H9 (cell line): ENCODE measurements around the gene CMSS1. TPM values are rescaled to one million over a fixed set of nuclear protein-coding genes. Genes with fewer than 3 reads are reported as not detected.

Experiments
- DNase-seq: peaks from one replicate; pipeline ENCODE4 v3.0.0-alpha.2; 2017
- H2AFZ ChIP-seq: one replicate; pipeline ENCODE4 v1.6.1; 2013; ENCODE audit warnings: mild to moderate bottlenecking, low read length, control low read depth, moderate library complexity
- H2AK5ac ChIP-seq: 2 replicates; pipeline ENCODE4 v1.6.1; 2013; ENCODE audit warnings: low read length, control low read depth, mixed read lengths; ENCODE audit not compliant: insufficient read length
- H2BK120ac ChIP-seq: one replicate; pipeline ENCODE4 v1.6.1; 2013; ENCODE audit warnings: low read depth, mild to moderate bottlenecking, low read length, control low read depth, inconsistent platforms; ENCODE audit not compliant: poor library complexity, severe bottlenecking
- H2BK12ac ChIP-seq: 2 replicates; pipeline ENCODE4 v1.6.1; 2013; ENCODE audit warnings: low read length, control low read depth, mixed read lengths, low read depth; ENCODE audit not compliant: insufficient read length
- H2BK15ac ChIP-seq: 2 replicates; pipeline ENCODE4 v1.6.1; 2013; ENCODE audit warnings: low read depth, low read length, control low read depth
- H2BK20ac ChIP-seq: one replicate; pipeline ENCODE4 v1.6.1; 2013; ENCODE audit warnings: low read depth, mild to moderate bottlenecking, low read length, control low read depth, inconsistent platforms; ENCODE audit not compliant: poor library complexity, severe bottlenecking
- H2BK5ac ChIP-seq: 2 replicates; pipeline ENCODE4 v1.6.1; 2013; ENCODE audit warnings: low read length, control low read depth, mixed read lengths; ENCODE audit not compliant: insufficient read length
- H3K14ac ChIP-seq: 2 replicates; pipeline ENCODE4 v1.6.1; 2013; ENCODE audit warnings: low read length, control low read depth; ENCODE audit not compliant: insufficient read depth
- H3K18ac ChIP-seq: 2 replicates; pipeline ENCODE4 v1.6.1; 2013; ENCODE audit warnings: low read depth, mild to moderate bottlenecking, mixed read lengths, low read length, control low read depth; ENCODE audit not compliant: insufficient read length
- H3K23ac ChIP-seq: 2 replicates; pipeline ENCODE4 v1.6.1; 2013; ENCODE audit warnings: low read length, control low read depth, mixed read lengths, low read depth; ENCODE audit not compliant: insufficient read length
- H3K23me2 ChIP-seq: 2 replicates; pipeline ENCODE4 v1.6.1; 2013; ENCODE audit warnings: low read depth, mild to moderate bottlenecking, mixed read lengths, low read length, control low read depth; ENCODE audit not compliant: insufficient read length, poor library complexity, severe bottlenecking
- H3K27ac ChIP-seq: 2 replicates; pipeline ENCODE4 v1.5.1; 2013; ENCODE audit warnings: low read length, control low read depth, mixed read lengths, low read depth; ENCODE audit not compliant: insufficient read length
- H3K27me3 ChIP-seq: 2 replicates; pipeline ENCODE4 v1.6.1; 2013; ENCODE audit warnings: low read length, control low read depth, inconsistent platforms; ENCODE audit not compliant: insufficient read depth
- H3K4ac ChIP-seq: 2 replicates; pipeline ENCODE4 v1.6.1; 2013; ENCODE audit warnings: low read depth, mild to moderate bottlenecking, control low read depth, inconsistent platforms, low read length, moderate library complexity
- H3K4me1 ChIP-seq: 2 replicates; pipeline ENCODE4 v1.6.1; 2013; ENCODE audit warnings: low read length, control low read depth, inconsistent platforms; ENCODE audit not compliant: insufficient read depth
- H3K4me2 ChIP-seq: 2 replicates; pipeline ENCODE4 v1.6.1; 2013; ENCODE audit warnings: low read length, control low read depth, mixed read lengths; ENCODE audit not compliant: insufficient read length, insufficient read depth
- H3K56ac ChIP-seq: 2 replicates; pipeline ENCODE4 v1.6.1; 2013; ENCODE audit warnings: low read depth, mild to moderate bottlenecking, mixed read lengths, low read length, control low read depth; ENCODE audit not compliant: insufficient read length
- H3K79me1 ChIP-seq: 2 replicates; pipeline ENCODE4 v1.6.1; 2013; ENCODE audit warnings: low read depth, mild to moderate bottlenecking, moderate library complexity, low read length, control low read depth, inconsistent platforms; ENCODE audit not compliant: insufficient read depth, poor library complexity, severe bottlenecking
- H3K79me2 ChIP-seq: 2 replicates; pipeline ENCODE4 v1.6.1; 2013; ENCODE audit warnings: low read length, control low read depth, inconsistent platforms; ENCODE audit not compliant: insufficient read depth
- H3K9ac ChIP-seq: 2 replicates; pipeline ENCODE4 v1.6.1; 2013; ENCODE audit warnings: low read length, control low read depth, mixed read lengths; ENCODE audit not compliant: insufficient read length; ENCODE audit errors: extremely low read depth
- H3K9me3 ChIP-seq: one replicate; pipeline ENCODE4 v1.6.1; 2013; ENCODE audit warnings: low read depth, low read length, inconsistent platforms; ENCODE audit not compliant: control insufficient read depth
- H3T11ph ChIP-seq: one replicate; pipeline ENCODE4 v1.6.1; 2013; ENCODE audit warnings: mild to moderate bottlenecking, low read length, control low read depth, inconsistent platforms
- H4K20me1 ChIP-seq: one replicate; pipeline ENCODE4 v1.6.1; 2013; ENCODE audit not compliant: control insufficient read depth, insufficient read length, insufficient read depth
- H4K5ac ChIP-seq: 2 replicates; pipeline ENCODE4 v1.6.1; 2013; ENCODE audit warnings: low read depth, mild to moderate bottlenecking, mixed read lengths, low read length, control low read depth; ENCODE audit not compliant: insufficient read length
- H4K8ac ChIP-seq: replicated peaks from 2 replicates; pipeline ENCODE4 v1.6.1; 2013; ENCODE audit warnings: low read length, control low read depth, mixed read lengths, low read depth; ENCODE audit not compliant: insufficient read length
- H4K91ac ChIP-seq: 2 replicates; pipeline ENCODE4 v1.6.1; 2013; ENCODE audit warnings: low read depth, mild to moderate bottlenecking, moderate library complexity, mixed read lengths, low read length, control low read depth; ENCODE audit not compliant: insufficient read length
- H3K27ac Mint-ChIP-seq, 3 experiments: 2 replicates in 2 of 3; 3 replicates in 1 of 3; pipeline ENCODE4 v1.8.0; 2020 to 2021; ENCODE audit warnings: mixed read lengths in 3 of 3, mild to moderate bottlenecking in 1 of 3, moderate library complexity in 1 of 3
- H3K27me3 Mint-ChIP-seq: 2 replicates; pipeline ENCODE4 v1.8.0; 2021; ENCODE audit warnings: low read depth, mild to moderate bottlenecking, moderate library complexity, mixed read lengths
- H3K36me3 Mint-ChIP-seq, 3 experiments: 2 replicates in 2 of 3; 3 replicates in 1 of 3; pipeline ENCODE4 v1.8.0; 2020 to 2021; ENCODE audit warnings: low read depth in 3 of 3, mixed read lengths in 3 of 3; ENCODE audit not compliant: insufficient read depth in 1 of 3
- H3K4me1 Mint-ChIP-seq, 2 experiments: 2 replicates each; pipeline ENCODE4 v1.8.0; 2020; ENCODE audit warnings: mixed read lengths in 2 of 2
- H3K4me3 Mint-ChIP-seq, 2 experiments: 2 replicates in 1 of 2; 3 replicates in 1 of 2; pipeline ENCODE4 v1.8.0; 2020 to 2021; ENCODE audit warnings: mild to moderate bottlenecking in 2 of 2, mixed read lengths in 2 of 2, moderate library complexity in 1 of 2
- H3K9me3 Mint-ChIP-seq, 2 experiments: 2 replicates in 1 of 2; 3 replicates in 1 of 2; pipeline ENCODE4 v1.8.0; 2020; ENCODE audit warnings: mild to moderate bottlenecking in 2 of 2, mixed read lengths in 2 of 2, moderate library complexity in 1 of 2
- WGBS: extraction: QIAGEN DNeasy Blood & Tissue Kit; methylation state at CpG from one replicate; pipeline ENCODE4 v1.1.7; 2013; ENCODE audit warnings: missing lambda C conversion rate, low lambda C conversion rate, mixed read lengths; ENCODE audit not compliant: insufficient read length; ENCODE audit errors: extremely low coverage; 5-methylcytosine and 5-hydroxymethylcytosine counted together
- total RNA-seq: library from RNA; stranded (reverse); gene quantifications from 2 replicates; pipeline ENCODE4 v1.2.1, GENCODE V29; 2021
- TF ChIP-seq, protein P1 (sequence below): fragments of 200-600 bp; sonication (generic); conservative IDR thresholded peaks from 3 replicates; pipeline ENCODE4 v1.8.0; 2021; ENCODE audit warnings: antibody characterized with exemption, mild to moderate bottlenecking

CMSS1 gene
- total RNA-seq, 1 experiment from 2014 or later: 61.8 TPM

DNA sequence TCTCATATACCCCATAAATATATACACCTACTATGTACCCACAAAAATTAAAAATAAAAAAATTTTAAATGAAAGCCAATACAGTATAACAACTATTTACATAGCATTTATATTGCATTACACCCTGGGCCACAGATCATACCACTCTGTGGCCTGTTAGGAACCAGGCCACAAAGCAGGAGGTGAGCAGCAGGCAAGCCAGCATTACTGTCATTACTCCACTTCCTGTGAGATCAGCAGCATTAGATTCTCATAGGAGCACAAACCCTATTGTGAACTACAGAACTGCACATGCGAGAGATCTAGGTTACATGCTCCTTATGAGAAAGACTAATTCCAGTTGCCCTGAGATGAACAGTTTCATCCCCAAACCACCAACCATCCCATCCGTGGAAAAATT lies 279.2 kb downstream of the CMSS1 start:
- Histone ChIP-seq H3K79me1 (no peaks in the 10 kb centered on the region), H2BK20ac (no peak overlapping the region), H3K56ac (no peak overlapping the region), H3K27me3 (no peaks in the 10 kb centered on the region), H3K4me1 (no peaks in the 10 kb centered on the region), H4K8ac (no peak overlapping the region), H2BK5ac (no peak overlapping the region), H4K5ac (no peak overlapping the region), H3T11ph (no peak overlapping the region), H3K79me2 (0 out of 2 replicates have a peak, but pooled peaks cover 2% of the 10 kb centered on the region), H4K91ac (no peak overlapping the region), H2BK12ac (no peak overlapping the region), H2AFZ (no peak overlapping the region), H3K27ac (no peak overlapping the region), H3K4ac (no peak overlapping the region), H2BK15ac (no peak overlapping the region), H4K20me1 (no peaks in the 10 kb centered on the region), H2AK5ac (no peak overlapping the region), H3K23me2 (no peaks in the 10 kb centered on the region), H2BK120ac (no peak overlapping the region), H3K9ac (no peak overlapping the region), H3K23ac (no peak overlapping the region), H3K4me2 (no peak overlapping the region), H3K9me3 (no peaks in the 10 kb centered on the region), H3K18ac (no peak overlapping the region), H3K14ac (no peak overlapping the region)
- no peaks in the 10 kb centered on the region; a peak in 1 of 5 replicates for H3K9me3 Mint-ChIP-seq
- no peak for DNase-seq
- no CpG with 5 or more reads among the region's 2 CpGs for WGBS
- no peak overlapping the region for H3K4me3 Mint-ChIP-seq
- no peak overlapping the region for H3K27ac Mint-ChIP-seq
- H3K4me1 Mint-ChIP-seq: no peaks in the 10 kb centered on the region
- no peaks in the 10 kb centered on the region for H3K27me3 Mint-ChIP-seq
- TF ChIP-seq, protein P1, sequence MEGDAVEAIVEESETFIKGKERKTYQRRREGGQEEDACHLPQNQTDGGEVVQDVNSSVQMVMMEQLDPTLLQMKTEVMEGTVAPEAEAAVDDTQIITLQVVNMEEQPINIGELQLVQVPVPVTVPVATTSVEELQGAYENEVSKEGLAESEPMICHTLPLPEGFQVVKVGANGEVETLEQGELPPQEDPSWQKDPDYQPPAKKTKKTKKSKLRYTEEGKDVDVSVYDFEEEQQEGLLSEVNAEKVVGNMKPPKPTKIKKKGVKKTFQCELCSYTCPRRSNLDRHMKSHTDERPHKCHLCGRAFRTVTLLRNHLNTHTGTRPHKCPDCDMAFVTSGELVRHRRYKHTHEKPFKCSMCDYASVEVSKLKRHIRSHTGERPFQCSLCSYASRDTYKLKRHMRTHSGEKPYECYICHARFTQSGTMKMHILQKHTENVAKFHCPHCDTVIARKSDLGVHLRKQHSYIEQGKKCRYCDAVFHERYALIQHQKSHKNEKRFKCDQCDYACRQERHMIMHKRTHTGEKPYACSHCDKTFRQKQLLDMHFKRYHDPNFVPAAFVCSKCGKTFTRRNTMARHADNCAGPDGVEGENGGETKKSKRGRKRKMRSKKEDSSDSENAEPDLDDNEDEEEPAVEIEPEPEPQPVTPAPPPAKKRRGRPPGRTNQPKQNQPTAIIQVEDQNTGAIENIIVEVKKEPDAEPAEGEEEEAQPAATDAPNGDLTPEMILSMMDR: no peak
- peaks cover 0 to 3% (median 0%) of the 10 kb centered on the region in 3 experiments; a peak in 2 of 7 replicates for H3K36me3 Mint-ChIP-seq
